NCI-H2029 (cell line): ENCODE measurements around the gene CADPS.

ENCODE experiments used
- DNase-seq: peaks from one replicate; lab custom pipeline; 2025; lab: John Stamatoyannopoulos, UW

The CADPS gene

DNA sequence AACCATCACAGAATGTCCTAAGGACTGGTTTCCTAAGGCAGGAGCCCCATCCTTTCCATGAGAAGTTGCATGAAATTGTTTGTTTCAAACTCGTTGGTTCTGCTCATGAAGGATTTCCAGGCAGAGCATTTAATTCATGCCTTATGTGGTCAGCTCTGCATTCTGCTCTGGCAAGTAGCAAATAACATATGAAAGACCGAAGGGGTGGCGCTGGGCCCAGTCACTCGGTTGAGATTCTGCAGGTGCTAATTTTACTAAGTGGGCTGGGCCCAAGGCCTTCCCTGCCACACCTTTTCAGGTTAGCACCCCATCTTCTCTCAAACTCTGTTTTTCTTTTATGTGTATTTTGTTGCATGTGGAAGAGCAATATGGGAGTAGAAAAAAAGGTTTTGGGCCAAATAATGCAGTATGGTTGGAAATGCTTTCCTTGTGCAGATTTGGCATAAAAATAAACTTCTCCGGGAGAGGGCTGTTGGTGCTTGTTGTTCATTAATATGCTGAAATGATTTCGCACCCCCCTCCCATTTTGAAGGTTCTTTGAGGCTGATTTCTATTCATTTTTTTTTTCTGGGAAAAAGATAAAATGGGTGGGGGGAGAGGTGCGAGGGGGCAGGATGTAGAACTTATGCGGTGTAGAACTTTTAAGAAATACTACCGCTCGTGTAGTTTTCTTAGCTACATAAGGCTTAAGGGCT lies 318.9 kb downstream of the CADPS start:
- DNase-seq: no peak

DNA sequence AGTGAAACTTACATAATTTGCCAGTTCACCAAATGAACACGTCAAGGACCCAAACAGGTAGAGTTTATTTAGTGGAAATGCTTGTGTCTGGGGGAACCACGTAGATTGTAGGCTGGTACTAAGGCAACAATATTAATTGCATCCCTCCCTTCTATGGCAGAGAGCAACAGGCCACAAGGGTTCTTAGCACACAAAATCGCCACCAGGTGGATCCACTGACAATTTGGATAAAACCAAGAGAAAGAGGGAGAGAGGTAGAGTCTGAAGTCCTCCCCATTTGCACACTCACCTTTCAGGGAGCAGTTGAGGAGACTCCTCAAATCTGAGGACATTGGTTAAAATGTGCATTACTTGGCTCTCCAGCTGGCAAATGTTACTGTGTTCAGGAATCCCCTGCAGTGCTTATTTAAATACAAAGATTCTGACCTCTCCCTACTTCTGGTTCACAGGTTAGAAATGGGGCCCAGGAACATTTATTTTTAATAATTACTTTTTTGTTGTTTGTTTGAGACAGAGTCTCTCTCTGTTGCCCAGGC lies 320.9 kb downstream of the CADPS start:
- no peak for DNase-seq

DNA sequence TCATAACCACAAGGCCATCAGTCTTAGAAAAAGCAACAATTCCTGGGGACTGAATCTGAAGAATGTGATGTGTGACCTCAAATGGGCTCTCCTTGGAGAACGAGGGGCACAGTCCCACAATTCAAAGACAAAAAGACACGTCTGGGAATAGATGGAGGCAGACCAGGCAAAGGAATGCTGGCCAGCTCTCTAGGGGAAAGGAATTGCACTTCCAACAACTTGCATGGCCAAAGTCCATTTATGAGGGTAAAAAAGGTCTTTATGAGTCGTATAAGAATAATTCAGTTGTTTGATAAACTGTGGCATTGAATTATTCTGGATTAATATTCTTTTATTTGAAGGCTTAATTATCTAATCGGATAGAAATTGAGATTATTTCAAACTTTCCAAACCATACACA lies 321.4 kb downstream of the CADPS start:
- DNase-seq: no peak

DNA sequence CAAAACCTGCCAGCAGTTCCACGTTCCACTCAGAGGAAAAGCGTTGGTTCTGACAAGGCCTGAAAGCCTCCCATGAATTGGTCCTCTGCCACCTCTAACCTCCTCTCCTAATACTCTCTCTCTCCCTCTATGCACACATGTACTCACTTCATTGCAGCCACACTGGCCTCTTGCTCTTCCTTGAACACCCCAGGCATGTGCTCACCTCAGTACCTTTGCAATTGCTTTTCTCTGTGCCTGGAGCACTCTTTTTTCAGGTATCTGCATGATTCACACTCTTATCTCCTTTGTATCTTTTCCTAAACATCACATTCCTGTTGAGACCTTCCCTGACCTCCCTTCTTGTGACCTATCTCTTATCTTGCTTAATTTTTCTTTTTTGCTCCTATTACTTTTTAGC lies 323.7 kb downstream of the CADPS start:
- DNase-seq: no peak

DNA sequence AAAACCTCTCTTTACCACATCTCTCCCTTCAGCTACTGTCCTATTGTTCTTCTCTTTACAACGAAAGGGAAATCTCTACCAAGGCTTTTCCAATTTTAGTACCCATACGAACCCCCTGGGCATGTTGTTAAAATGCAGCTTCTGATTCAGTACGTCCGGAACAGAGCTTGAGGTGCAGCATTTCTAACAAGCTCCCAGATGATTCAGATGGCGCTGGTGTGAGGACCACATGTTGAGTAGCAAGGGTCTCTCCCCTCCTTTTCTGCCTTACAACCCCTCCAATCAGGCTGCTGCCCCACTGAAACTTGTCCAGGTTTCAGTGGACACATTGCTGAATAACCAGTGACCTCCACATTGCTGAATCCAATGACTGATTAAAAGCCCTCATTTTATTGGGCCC lies 324.8 kb downstream of the CADPS start:
- no peak for DNase-seq

DNA sequence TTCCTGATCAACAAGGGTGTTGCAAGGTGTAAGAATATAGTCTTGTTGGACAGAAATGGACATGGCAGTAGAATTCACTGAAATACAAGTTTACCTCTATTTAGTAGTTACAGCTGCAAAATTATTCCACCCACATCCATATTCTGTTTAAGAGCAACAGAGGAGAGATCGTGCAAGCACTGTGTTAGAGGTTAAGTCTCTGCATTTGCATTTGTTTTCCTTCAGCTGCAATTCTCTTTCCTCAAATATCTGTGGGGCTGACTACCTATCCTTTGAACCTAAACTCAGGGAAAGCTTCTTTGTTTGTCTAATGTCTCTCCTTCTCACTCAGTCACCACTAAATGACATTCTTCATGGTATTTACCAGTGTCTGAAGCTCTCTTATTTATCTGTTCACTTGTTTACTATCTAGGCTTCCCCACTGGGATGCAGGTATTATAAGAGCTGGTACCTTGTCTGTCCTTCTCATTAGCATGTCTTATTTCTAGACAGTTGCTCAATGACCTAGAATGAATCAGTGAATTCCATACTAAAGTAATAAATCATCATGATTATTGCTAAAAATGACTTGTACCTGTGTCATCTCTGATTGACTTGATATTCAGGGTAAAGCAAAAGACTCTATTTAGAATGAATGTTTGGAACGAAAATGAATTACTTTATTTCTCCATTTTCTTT lies 326.5 kb downstream of the CADPS start:
- no peak for DNase-seq

DNA sequence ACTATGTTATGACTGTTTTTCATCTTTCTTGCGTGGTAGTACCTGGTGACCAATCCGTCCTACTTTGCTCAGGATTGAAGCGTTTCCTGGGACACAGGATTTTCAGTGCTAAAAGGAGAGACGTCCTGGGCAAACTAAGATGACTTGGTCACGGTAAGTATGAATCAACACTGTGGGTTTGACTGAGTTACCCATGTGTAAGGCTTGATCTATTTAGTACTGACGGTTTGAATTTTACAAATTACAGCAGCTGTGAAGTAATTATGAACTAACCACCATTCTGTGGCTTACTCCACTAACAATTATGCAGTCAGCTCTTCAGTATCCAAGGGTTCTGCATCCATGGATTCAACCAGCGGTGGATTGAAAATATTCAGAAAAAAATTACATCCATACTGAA lies 328.9 kb downstream of the CADPS start:
- no peak for DNase-seq

DNA sequence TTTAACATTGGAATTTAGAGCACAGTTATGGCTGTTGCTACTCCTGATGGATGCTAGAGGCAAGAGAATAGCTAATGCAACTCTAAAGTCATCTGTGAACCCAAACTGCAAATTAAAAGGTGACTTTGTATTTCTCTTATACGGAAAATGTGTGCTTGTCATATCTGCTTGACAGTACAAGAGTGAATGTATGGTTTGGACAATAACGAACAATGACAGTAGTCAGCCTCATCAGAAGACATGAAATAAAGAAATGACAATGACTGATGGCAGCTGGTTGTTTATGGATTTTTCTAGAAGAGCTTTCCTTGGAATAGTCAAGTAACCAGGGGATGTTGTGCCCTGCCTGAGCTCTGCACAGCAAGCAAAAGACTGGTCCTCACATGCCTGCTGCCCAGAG lies 333.0 kb downstream of the CADPS start:
- DNase-seq: no peak

DNA sequence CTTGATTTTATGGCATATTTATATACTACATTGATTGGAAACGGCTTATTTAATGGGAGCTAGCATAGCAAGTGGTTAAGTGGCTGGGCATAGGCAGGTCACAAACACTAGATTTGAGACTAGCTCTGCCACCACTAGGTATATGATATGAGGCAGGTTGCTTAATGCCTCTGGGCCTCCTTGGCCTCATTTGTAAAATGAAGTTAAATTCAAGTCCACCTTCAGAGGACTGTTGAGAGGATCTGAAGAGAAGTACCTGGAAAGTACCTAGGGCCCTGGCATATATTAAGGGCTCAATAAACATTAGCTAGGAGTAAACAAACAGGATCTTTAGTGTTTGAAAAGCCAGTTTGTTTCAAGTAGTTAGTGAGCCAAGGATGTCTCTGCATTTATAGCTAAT lies 335.5 kb downstream of the CADPS start:
- DNase-seq: no peak

DNA sequence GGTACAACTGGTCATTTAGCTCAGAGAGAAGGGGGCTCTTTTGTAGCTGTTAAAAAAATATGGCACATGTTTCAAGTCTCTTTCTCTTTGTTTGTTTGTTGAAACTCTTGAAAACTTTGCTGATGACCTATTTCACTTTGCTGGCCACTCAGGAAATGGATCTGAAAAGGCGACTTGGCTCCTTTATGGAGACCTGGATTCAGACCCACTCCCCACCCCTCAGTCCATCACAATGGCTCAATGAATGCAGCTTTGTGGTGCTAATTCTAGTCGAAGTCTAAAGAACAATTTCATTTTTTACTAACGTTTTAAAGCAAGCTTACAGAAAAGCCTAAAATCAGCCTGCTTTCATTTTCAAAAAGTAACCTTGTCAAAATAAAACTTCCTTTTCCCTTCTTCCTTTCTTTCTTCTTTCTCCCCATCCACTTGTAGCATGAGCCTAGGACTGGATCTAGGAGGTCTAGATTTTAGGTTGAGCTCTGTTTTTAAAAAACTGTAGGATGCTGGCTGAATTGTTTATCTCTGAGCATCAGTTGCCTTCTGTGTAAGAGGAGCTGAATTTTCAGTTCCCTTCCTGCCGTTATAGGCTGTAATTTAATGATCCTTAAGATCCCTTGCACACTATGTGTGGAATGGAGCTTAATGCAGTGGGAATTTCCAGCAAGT lies 336.4 kb downstream of the CADPS start:
- no peak for DNase-seq

DNA sequence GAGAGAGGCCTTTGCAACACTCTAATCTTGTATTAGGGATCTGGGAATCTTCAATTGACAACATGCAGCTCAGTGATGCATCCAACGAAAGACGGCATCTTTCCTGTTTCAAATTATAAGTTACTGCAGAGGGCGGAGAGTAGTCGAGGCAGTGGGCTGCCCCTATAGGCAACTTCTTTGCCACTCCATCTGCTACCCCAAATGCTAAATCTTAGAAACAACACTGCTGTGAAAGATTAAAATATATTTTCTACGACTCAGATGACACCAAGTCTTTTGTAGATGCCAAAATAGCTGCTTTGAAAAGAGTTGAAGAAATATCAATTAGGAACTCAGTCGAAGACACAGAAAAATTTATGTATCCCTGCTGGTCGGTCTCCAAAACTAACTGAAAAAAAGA lies 340.9 kb downstream of the CADPS start:
- DNase-seq: no peak

DNA sequence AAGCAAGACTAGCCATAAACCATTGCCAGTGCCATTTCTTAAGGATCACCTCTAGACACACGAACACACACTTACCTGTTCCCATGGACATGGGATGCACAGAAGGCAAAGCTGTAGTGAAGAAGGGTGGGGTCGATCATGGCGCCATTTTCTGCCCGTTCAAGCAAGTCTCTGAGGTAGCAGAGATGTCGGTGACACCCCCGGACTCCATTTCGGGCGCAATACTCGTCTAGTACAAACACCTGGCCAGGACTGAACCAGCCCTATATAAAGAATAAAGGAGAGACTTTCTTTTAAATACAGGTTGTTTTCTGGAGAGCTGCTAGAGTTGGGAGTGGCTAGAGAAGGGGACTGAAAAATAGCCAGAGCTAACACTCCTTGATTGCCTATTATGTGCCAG lies 342.4 kb downstream of the CADPS start:
- no peak for DNase-seq

DNA sequence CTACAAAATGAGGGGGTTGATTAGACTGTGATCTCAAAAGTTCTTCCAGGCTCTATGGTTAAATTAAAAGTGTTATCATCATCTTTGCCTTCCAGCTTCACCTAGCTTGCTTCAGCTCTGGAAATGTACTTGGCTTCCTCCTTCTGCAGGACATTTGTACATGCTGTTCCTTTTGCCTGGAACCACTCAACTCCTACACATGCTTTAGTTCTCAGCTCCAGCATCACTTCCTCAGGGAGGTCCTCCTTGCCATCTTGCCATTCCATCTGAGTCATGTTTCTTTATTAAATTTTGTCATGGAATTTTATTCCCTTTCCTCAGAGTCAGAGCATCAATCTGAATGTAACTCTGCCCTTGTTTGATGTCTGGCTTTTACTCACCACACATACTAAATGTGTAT lies 343.2 kb downstream of the CADPS start:
- DNase-seq: no peak

DNA sequence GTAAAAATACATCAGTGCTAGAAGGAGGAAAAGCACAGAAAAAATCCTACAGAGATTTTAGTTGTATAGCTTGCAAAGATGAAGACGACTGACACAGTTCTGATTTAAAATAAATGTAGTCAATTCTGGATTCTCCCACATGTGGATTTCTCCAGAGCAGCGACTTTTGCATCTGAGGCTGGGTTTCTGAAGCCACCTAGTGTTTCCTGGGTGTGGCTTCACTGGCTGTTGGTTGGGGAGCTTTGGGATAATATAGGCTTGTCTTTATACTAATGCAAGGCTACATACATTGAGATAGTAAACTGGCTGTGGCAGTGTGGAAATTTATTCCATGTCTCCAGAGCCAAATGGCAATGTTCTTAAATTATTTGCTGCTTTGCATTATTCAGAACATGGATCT lies 343.7 kb downstream of the CADPS start:
- no peak for DNase-seq

DNA sequence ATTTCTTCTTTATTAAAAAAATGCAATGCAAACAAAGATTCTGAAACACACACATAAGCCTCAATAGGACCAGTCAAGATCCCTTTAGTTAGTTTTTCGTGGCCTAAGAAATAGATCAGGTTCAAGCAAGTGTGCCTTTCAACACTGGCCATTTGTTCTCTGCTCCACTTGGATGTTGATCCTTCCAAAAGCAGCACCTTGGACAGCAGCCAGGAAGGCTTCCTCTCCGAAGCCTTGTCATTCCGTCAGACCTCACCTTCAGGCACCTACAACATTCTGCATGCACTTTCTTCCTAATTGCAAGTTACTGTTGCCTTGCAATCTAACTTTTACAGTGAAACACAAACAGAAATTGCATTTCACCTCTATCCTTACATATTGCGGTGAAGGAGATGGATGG lies 346.0 kb downstream of the CADPS start:
- no peak for DNase-seq

DNA sequence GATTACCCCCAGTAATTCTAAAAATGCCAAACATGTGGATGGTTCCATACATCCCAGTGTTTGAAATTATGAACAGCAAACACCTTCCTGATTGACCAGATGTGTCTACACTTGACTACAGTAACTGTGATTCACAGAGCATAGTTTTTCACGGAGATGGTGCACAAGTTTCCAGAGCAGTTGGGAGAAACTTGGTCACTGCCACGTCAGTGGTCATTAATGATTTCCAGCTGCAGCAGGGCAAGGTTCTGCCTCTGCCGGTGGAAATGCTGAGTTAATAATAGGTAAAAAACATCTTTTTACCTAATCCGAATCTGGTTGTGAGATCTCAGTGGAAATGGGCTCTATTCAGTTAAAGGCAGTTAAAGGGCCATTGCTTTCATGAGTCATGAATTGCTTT lies 347.7 kb downstream of the CADPS start:
- no peak for DNase-seq

DNA sequence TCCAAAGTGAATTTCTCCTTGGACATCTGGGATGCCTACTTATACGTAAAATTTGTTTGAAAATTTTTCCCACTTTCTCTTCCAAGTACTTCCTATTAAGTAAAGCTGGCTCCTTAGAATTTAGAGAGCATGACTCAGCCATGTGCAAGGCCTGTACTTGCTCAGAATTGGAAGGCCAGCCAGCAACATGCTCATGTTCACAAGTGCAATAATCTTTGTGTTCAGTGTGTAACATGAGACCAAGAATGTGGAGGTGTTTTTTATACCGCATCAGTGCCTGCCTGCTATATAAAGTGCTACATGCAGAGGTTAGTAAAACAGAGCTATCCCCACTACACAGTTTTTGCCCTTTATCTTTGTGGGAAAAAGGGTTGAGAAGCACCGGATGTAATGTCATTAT lies 349.9 kb downstream of the CADPS start:
- no peak for DNase-seq

DNA sequence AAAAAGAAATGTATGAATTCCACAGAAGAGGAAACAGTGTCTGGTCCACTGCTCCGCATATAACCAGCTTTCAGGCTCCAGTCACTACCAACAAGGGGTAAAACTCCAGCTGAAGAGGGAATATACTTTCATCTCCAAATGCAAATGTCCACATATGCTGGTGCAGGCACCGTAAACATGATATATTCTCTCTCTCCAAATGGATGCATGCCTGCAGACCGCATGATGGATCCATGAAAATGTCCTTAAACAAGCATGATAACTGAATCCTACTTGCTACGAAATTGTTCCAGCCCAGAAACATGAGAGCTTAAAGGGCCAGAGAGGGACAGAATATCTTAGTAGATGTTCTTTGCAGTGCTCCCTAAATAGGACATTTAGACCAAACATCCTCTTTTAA lies 351.5 kb downstream of the CADPS start:
- no peak for DNase-seq

DNA sequence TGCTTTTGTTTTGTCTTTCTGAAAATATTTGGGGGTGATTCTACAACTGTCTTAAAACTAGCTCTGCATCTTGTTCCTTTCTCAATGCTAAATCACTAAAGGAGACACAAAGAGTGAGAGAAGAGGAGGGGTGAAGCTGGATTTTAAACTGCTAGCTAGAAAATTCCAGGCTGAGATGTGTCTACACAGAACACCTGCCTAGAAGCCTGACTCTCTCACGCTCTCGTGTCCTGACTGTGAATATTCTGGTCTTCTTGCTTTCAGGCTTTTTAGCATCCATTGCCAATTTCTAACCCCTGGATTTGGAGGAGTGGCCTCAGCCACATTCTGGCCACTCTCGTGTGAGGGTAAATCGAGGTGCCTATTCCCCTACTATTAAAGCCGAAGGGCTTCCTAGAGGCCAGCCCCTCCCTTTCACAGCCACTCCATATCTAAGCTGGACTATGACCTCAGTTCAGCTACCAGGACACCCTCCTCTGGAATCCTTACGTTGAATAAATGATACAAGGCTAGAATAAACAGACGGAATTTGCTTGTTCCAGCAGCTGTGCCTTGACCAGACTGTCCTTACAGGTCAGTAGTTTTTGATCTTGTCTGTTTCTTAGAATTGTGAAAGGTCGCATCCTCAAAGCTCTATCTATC lies 353.6 kb downstream of the CADPS start:
- no peak for DNase-seq

DNA sequence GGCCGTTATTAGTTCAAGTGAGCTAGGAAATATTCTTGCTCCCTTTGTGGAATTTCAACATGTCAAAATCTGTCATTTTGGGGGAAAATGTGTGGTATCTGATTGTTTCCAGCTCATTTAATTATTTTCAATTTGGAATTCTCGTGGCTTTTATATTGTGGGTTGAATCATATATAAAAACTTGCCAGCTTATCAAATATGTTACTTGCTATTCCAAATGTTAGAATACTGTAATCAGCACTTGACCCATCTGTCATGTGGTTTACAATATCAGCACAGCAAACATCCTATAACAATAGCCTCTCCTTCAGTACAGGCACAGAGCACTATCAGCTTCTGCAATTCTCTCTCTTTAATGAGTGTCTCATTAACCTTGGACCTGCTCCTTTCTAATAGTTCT lies 371.7 kb downstream of the CADPS start:
- no peak for DNase-seq

DNA sequence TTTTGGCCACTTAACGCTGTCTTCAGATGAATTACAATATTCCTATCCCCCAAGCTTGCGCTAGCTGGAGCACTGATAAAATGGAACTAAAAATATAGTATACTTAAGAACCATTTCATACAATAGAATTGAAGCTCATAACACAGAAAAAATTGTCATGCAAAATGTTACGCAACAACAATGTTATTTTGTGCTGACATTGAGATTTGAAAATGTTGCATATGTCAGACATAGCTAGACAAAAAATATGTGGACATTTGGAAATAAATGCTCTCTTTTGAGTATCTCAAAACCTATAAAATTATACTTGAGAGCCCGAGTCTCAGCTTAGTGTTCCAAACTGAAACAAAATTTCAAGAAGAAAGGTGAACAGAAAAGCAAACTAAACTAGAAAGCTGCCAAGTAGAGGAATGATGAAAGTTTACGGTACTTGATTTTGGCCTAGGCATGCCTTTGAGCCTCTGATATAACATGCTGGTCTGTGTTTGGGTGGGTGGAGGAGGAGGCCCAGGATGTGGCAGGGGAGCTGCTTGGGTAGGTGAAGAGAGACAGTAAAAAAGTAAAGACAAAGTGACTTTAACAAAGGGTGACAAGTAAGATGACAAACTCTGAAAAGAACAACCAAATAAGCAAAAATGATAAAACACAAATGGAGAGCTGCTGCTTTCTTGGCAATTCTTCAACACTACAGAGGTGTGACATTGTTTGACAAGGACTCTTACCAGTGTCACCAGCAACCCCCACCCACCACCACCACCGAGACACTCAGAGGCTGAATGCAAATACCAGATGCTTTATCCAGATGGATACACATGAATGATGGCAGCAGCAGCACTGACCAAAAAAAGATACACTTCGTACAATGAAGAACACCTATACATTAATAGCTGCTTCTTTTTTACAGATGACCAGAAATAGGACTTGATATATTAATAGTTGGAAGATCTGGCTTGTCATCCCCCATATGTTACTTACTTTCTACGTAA lies 372.6 kb downstream of the CADPS start:
- no peak for DNase-seq

DNA sequence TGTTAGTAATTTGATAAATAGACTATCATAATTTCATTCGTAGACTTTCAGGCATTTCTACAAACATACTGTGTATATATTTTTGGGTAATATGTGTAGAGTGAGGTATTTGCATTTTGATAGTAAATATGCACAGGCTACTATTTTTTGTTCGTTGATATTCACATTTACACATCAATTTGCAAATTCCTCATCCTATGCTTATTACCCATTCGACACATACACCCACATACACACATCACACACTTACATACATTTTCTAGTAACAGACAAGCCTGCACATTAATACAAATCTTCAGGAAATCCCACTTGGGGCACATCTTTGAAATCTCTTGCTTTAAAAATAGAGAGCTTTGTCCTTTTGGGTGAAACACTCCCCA lies 373.9 kb downstream of the CADPS start:
- DNase-seq: no peak
